ENCODE data around the gene SPAG16.

- TF ChIP-seq POLR2A (IDR thresholded peaks at IDR 0.05) (no peak), EP300 (IDR thresholded peaks at IDR 0.05) (no peak)
Observed at GRCh38 chr2:213490087-213490486, 205.8 kb downstream of the SPAG16 start.

Data from tibial nerve (tissue), 3 donors.